ENCODE measurements around the gene PMEPA1. TPM values are rescaled to one million over a fixed set of nuclear protein-coding genes. Genes with fewer than 3 reads are reported as not detected.

Gene PMEPA1
- total and polyA plus RNA-seq, 2 donors, result 1.0 to 5.1 TPM

DNA sequence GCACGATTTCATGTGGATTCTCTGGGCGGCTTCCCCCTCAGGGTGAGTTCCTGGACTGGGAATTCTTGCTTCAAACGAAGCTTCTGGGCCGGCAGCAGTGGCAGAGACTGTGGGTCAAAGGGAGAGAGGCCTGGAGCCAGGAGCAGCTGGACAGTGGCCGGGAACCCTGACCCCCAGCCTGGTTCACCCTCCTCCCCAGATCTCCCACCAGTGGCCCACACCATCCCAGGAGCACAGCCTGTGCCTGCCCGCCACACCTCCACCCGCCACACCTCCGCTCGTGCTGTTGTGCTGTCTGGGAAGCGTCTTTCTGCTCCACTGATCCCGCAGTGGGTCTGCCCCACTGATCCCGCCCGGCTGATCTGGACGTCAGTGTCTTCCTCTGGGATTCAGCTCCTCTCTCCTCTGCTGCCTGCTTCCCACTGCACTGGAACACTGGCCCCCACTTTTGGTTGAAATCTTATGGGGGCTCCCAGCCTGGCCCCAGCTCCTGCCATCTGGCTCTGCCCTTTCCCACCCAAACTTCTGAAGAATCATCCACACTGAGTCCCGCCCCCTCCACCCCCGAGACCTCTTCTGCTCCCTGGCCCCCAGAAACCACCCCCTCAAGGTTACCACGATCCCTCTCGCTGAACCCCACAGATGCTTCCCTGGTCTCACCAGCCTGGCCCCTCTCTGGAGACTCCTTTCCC is 99.4 kb downstream of the PMEPA1 start:
- H3K36me3 ChIP-seq (ENCODE audit: control insufficient read depth in 2 of 2, insufficient read depth in 2 of 2, low read length in 1 of 2), result no peaks in the 10 kb centered on the region
- WGBS, result 91% methylated on average over 18 of the region's 18 CpGs
- H3K4me3 ChIP-seq (ENCODE audit: low read length in 2 of 2), result no peak overlapping the region
- no peaks in the 10 kb centered on the region for H3K9me3 ChIP-seq (ENCODE audit: control insufficient read depth in 2 of 2, insufficient read depth in 1 of 2, low read length in 1 of 2)
- no peak for DNase-seq (ENCODE audit: low read depth in 6 of 9, low spot score in 9 of 9)
- no peak overlapping the region for H3K27ac ChIP-seq (ENCODE audit: low read depth in 1 of 2, low read length in 1 of 2)
- H3K4me1 ChIP-seq (ENCODE audit: control insufficient read depth in 2 of 2, insufficient read depth in 2 of 2, low read length in 2 of 2), result no peaks in the 10 kb centered on the region
- H3K27me3 ChIP-seq (ENCODE audit: control insufficient read depth in 2 of 2, insufficient read depth in 1 of 2, low read length in 1 of 2), result peaks cover 2 to 41% of the 10 kb centered on the region in 2 donors

DNA sequence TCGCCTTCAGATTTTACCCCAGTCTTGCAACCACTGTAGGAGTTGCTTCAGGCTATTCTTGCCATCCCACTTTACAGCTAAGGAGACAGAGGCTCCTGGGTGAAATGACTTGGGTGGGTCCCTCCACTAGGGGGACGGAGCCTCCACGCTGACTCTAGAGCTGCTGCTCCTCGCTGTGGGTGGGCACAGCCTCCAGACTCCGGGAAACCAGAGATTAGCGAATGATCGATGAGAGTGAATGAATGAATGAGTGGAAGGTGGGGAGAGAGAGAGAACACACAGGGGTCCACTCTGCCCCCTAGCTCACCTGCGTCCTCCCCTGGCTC is 100.0 kb downstream of the PMEPA1 start:
- Histone ChIP-seq H3K27me3 (ENCODE audit: control insufficient read depth in 2 of 2, insufficient read depth in 1 of 2, low read length in 1 of 2) (peaks cover 2 to 34% of the 10 kb centered on the region in 2 donors), H3K9me3 (ENCODE audit: control insufficient read depth in 2 of 2, insufficient read depth in 1 of 2, low read length in 1 of 2) (no peaks in the 10 kb centered on the region), H3K36me3 (ENCODE audit: control insufficient read depth in 2 of 2, insufficient read depth in 2 of 2, low read length in 1 of 2) (no peaks in the 10 kb centered on the region), H3K4me1 (ENCODE audit: control insufficient read depth in 2 of 2, insufficient read depth in 2 of 2, low read length in 2 of 2) (no peaks in the 10 kb centered on the region), H3K4me3 (ENCODE audit: low read length in 2 of 2) (no peak overlapping the region), H3K27ac (ENCODE audit: low read depth in 1 of 2, low read length in 1 of 2) (no peak overlapping the region)
- WGBS, result 97% methylated on average over 8 of the region's 8 CpGs
- DNase-seq (ENCODE audit: low read depth in 6 of 9, low spot score in 9 of 9), result no peak

GRCh38 chr20:57609086-57609841 is 100.6 kb downstream of the PMEPA1 start:
- 94% methylated on average over 16 of the region's 16 CpGs for WGBS
- Histone ChIP-seq H3K9me3 (ENCODE audit: control insufficient read depth in 2 of 2, insufficient read depth in 1 of 2, low read length in 1 of 2) (no peaks in the 10 kb centered on the region), H3K4me1 (ENCODE audit: control insufficient read depth in 2 of 2, insufficient read depth in 2 of 2, low read length in 2 of 2) (no peaks in the 10 kb centered on the region), H3K27me3 (ENCODE audit: control insufficient read depth in 2 of 2, insufficient read depth in 1 of 2, low read length in 1 of 2) (peaks cover 2 to 29% of the 10 kb centered on the region in 2 donors), H3K36me3 (ENCODE audit: control insufficient read depth in 2 of 2, insufficient read depth in 2 of 2, low read length in 1 of 2) (no peaks in the 10 kb centered on the region), H3K4me3 (ENCODE audit: low read length in 2 of 2) (no peak overlapping the region), H3K27ac (ENCODE audit: low read depth in 1 of 2, low read length in 1 of 2) (no peak overlapping the region)
- DNase-seq (ENCODE audit: low read depth in 6 of 9, low spot score in 9 of 9), result no peak

DNA sequence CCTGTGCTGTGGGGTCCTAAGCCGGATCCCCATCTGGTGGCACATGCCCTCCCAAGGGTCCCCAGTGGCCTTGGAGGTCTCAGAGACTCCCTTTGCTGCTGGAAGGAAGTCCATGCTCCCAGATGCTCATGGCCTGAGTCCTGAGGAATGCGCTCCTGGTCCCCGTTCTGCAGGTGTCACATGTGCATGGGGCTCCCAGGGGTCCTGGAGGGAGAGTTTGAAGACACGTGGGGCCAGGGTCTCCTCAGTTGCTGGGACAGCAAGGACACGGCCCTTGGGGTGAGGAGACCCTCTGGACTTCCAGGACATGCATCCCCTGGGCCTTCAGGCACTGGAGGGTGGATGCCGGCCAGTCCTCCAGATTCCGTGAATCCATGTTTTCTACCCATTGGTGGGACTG is 101.3 kb downstream of the PMEPA1 start:
- Histone ChIP-seq H3K27me3 (ENCODE audit: control insufficient read depth in 2 of 2, insufficient read depth in 1 of 2, low read length in 1 of 2) (peaks cover 2 to 26% of the 10 kb centered on the region in 2 donors), H3K9me3 (ENCODE audit: control insufficient read depth in 2 of 2, insufficient read depth in 1 of 2, low read length in 1 of 2) (no peaks in the 10 kb centered on the region), H3K4me1 (ENCODE audit: control insufficient read depth in 2 of 2, insufficient read depth in 2 of 2, low read length in 2 of 2) (no peaks in the 10 kb centered on the region), H3K4me3 (ENCODE audit: low read length in 2 of 2) (no peak overlapping the region), H3K27ac (ENCODE audit: low read depth in 1 of 2, low read length in 1 of 2) (no peak overlapping the region), H3K36me3 (ENCODE audit: control insufficient read depth in 2 of 2, insufficient read depth in 2 of 2, low read length in 1 of 2) (no peaks in the 10 kb centered on the region)
- 96% methylated on average over 7 of the region's 7 CpGs for WGBS
- DNase-seq (ENCODE audit: low read depth in 6 of 9, low spot score in 9 of 9), result no peak

DNA sequence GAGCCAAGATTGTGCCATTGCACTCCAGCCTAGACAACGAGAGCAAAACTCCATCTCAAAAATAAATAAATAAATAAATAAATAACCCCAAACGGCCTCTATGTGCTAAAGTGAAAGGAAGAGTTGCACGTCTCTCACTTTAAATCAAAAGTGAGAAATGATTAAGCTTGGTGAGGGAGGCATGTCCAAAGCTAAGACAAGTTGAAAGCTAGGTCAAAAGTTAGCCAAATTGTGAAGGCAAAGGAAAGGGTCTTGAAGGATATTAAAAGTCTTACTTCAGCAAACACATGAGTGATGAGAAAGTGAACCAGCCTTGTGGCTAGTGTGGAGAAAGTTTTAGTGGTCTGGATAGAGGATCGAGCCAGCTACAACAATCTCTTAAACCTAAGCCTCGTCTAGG is 103.9 kb downstream of the PMEPA1 start:
- Histone ChIP-seq H3K27ac (ENCODE audit: low read depth in 1 of 2, low read length in 1 of 2) (no peak overlapping the region), H3K4me3 (ENCODE audit: low read length in 2 of 2) (no peak overlapping the region), H3K36me3 (ENCODE audit: control insufficient read depth in 2 of 2, insufficient read depth in 2 of 2, low read length in 1 of 2) (no peaks in the 10 kb centered on the region), H3K4me1 (ENCODE audit: control insufficient read depth in 2 of 2, insufficient read depth in 2 of 2, low read length in 2 of 2) (no peaks in the 10 kb centered on the region), H3K9me3 (ENCODE audit: control insufficient read depth in 2 of 2, insufficient read depth in 1 of 2, low read length in 1 of 2) (no peaks in the 10 kb centered on the region), H3K27me3 (ENCODE audit: control insufficient read depth in 2 of 2, insufficient read depth in 1 of 2, low read length in 1 of 2) (peaks cover 0 to 18% of the 10 kb centered on the region in 2 donors)
- no peak for DNase-seq (ENCODE audit: low read depth in 6 of 9, low spot score in 9 of 9)
- WGBS, result 91% methylated on average over 5 of the region's 5 CpGs

- WGBS, result 73% methylated on average over 5 of the region's 5 CpGs
These were observed 104.8 kb downstream of the PMEPA1 start for GRCh38 chr20:57605045-57605444.

DNA sequence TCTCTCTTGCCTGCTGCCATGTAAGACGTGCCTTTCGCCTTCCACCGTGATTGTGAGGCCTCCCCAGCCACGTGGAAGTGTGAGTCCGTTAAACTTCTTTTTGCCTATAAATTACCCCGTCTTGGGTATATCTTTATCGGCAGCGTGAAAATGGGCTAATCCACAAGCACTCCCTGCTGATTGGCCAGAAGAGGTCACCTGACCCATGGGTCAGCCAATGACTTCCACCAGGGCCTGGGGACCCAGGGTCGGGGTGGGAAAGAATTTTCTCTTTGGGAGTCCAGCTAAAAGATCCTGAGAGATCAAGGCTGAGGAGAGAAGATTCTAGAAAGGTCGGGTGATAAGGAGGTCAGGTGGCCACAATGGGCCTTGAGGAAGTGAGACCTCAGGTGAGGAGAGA is 106.7 kb downstream of the PMEPA1 start:
- Histone ChIP-seq H3K4me1 (ENCODE audit: control insufficient read depth in 2 of 2, insufficient read depth in 2 of 2, low read length in 2 of 2) (no peaks in the 10 kb centered on the region), H3K36me3 (ENCODE audit: control insufficient read depth in 2 of 2, insufficient read depth in 2 of 2, low read length in 1 of 2) (no peaks in the 10 kb centered on the region), H3K27ac (ENCODE audit: low read depth in 1 of 2, low read length in 1 of 2) (no peak overlapping the region), H3K9me3 (ENCODE audit: control insufficient read depth in 2 of 2, insufficient read depth in 1 of 2, low read length in 1 of 2) (no peaks in the 10 kb centered on the region), H3K4me3 (ENCODE audit: low read length in 2 of 2) (no peak overlapping the region), H3K27me3 (ENCODE audit: control insufficient read depth in 2 of 2, insufficient read depth in 1 of 2, low read length in 1 of 2) (peaks cover 0 to 7% of the 10 kb centered on the region in 2 donors)
- 96% methylated on average over 10 of the region's 10 CpGs for WGBS
- DNase-seq (ENCODE audit: low read depth in 6 of 9, low spot score in 9 of 9), result no peak

More at GRCh38 chr20:57605045-57605444, 104.8 kb downstream of the PMEPA1 start:
- no peak overlapping the region for H3K4me3 ChIP-seq (ENCODE audit: low read length in 2 of 2)
- peaks cover 0 to 13% of the 10 kb centered on the region in 2 donors for H3K27me3 ChIP-seq (ENCODE audit: control insufficient read depth in 2 of 2, insufficient read depth in 1 of 2, low read length in 1 of 2)
- no peaks in the 10 kb centered on the region for H3K36me3 ChIP-seq (ENCODE audit: control insufficient read depth in 2 of 2, insufficient read depth in 2 of 2, low read length in 1 of 2)
- DNase-seq (ENCODE audit: low read depth in 6 of 9, low spot score in 9 of 9), result no peak
- no peak overlapping the region for H3K27ac ChIP-seq (ENCODE audit: low read depth in 1 of 2, low read length in 1 of 2)
- no peaks in the 10 kb centered on the region for H3K4me1 ChIP-seq (ENCODE audit: control insufficient read depth in 2 of 2, insufficient read depth in 2 of 2, low read length in 2 of 2)
- H3K9me3 ChIP-seq (ENCODE audit: control insufficient read depth in 2 of 2, insufficient read depth in 1 of 2, low read length in 1 of 2), result no peaks in the 10 kb centered on the region

- Histone ChIP-seq H3K4me1 (ENCODE audit: control insufficient read depth in 2 of 2, insufficient read depth in 2 of 2, low read length in 2 of 2) (peaks cover 0 to 1% of the 10 kb centered on the region in 2 donors), H3K27ac (ENCODE audit: low read depth in 1 of 2, low read length in 1 of 2) (no peak overlapping the region), H3K36me3 (ENCODE audit: control insufficient read depth in 2 of 2, insufficient read depth in 2 of 2, low read length in 1 of 2) (no peaks in the 10 kb centered on the region), H3K4me3 (ENCODE audit: low read length in 2 of 2) (no peak overlapping the region), H3K27me3 (ENCODE audit: control insufficient read depth in 2 of 2, insufficient read depth in 1 of 2, low read length in 1 of 2) (peaks cover 0 to 14% of the 10 kb centered on the region in 2 donors), H3K9me3 (ENCODE audit: control insufficient read depth in 2 of 2, insufficient read depth in 1 of 2, low read length in 1 of 2) (no peaks in the 10 kb centered on the region)
- WGBS, result 74% methylated on average over 5 of the region's 5 CpGs
- no peak for DNase-seq (ENCODE audit: low read depth in 6 of 9, low spot score in 9 of 9)
These were observed 108.1 kb downstream of the PMEPA1 start for GRCh38 chr20:57601737-57602136.

GRCh38 chr20:57601211-57601570 is 108.6 kb downstream of the PMEPA1 start:
- Histone ChIP-seq H3K4me3 (ENCODE audit: low read length in 2 of 2) (no peak overlapping the region), H3K4me1 (ENCODE audit: control insufficient read depth in 2 of 2, insufficient read depth in 2 of 2, low read length in 2 of 2) (peaks cover 0 to 4% of the 10 kb centered on the region in 2 donors), H3K36me3 (ENCODE audit: control insufficient read depth in 2 of 2, insufficient read depth in 2 of 2, low read length in 1 of 2) (no peaks in the 10 kb centered on the region), H3K9me3 (ENCODE audit: control insufficient read depth in 2 of 2, insufficient read depth in 1 of 2, low read length in 1 of 2) (no peaks in the 10 kb centered on the region), H3K27ac (ENCODE audit: low read depth in 1 of 2, low read length in 1 of 2) (no peak overlapping the region), H3K27me3 (ENCODE audit: control insufficient read depth in 2 of 2, insufficient read depth in 1 of 2, low read length in 1 of 2) (peaks cover 0 to 17% of the 10 kb centered on the region in 2 donors)
- WGBS, result 92% methylated on average over 2 of the region's 2 CpGs
- no peak for DNase-seq (ENCODE audit: low read depth in 6 of 9, low spot score in 9 of 9)

Measured in thymus (tissue), 11 donors.